ENCODE results near the gene C11orf68.
"Not testable (repeated sequence)": the region's sequence is repeated elsewhere in the genome, so short reads cannot be mapped to it uniquely, and the experiment has no call there.

Gene C11orf68

DNA sequence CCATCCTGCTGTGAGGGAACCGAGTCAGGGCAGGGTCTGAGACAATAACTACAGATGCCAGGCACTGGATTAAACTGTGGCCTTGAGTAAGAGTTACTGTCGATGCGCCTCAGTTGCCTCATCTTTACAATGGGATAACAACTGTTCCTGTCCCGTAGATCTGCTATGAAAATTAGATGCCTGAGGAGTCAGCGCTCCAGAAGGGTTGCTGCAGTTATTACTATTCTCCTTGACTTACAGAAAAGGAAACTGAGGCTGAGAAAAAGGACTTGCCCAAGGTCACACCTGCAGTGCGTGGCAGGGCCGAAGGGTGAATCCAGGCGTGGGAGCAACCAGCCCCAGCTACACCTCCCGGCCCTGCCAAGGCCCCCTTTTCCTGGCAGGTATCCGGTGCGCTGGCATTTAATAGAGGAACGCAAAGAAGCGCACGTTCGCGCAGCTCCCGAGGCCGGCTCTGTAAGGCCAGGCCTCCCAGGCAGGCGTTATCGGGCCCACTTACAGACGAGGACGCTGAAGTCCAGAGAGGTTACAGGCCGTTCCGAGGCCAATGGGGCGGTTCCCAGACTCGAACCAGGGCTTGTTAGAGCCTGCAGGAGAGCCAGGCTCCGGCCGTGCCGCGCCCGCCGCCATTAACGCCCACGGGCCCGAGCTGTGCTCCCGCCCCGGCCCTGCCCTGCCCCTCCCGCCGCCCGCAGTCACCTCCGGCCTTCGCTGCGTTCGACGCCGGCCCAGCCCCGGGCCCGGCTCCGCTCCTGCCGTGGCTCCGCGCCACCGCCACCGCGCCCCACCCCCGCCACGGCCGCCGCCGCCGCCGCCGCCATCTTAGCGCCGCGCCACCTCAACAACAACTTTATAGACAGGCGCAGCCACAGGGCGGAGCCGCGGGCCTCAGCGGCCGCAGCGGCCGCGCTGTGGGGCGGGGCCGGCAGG is at the start of gene C11orf68:
TSS of gene C11orf68 (minus strand) at position 852 of the 930 bp plus-strand sequence. CDS start at position 821, 31 bp downstream.
- no peak for DNase-seq

- no peak for DNase-seq
Measured at GRCh38 chr11:65967329-65967934, 48.6 kb upstream of the C11orf68 start.

GRCh38 chr11:65965986-65966762 is 47.3 kb upstream of the C11orf68 start:
- DNase-seq = no peak

DNA sequence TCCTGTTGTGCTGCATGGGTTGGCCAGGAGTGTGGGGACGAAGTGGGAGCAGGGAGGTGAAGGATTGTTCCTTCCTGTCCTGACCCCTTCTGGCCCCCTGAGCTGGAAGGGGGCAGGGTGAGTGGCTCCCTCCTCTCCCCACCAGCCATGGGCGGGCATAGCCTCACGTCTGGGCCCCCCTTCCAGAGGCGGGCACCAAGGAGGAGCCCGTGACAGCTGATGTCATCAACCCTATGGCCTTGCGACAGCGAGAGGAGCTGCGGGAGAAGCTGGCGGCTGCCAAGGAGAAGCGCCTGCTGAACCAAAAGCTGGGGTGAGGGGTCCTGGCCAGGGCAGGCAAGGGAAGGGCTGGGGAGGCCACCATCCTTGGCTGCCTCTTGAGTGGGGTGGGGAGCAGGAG is 46.0 kb upstream of the C11orf68 start:
- no peak for DNase-seq

GRCh38 chr11:65962141-65962564 is 43.3 kb upstream of the C11orf68 start:
- DNase-seq = no peak

DNA sequence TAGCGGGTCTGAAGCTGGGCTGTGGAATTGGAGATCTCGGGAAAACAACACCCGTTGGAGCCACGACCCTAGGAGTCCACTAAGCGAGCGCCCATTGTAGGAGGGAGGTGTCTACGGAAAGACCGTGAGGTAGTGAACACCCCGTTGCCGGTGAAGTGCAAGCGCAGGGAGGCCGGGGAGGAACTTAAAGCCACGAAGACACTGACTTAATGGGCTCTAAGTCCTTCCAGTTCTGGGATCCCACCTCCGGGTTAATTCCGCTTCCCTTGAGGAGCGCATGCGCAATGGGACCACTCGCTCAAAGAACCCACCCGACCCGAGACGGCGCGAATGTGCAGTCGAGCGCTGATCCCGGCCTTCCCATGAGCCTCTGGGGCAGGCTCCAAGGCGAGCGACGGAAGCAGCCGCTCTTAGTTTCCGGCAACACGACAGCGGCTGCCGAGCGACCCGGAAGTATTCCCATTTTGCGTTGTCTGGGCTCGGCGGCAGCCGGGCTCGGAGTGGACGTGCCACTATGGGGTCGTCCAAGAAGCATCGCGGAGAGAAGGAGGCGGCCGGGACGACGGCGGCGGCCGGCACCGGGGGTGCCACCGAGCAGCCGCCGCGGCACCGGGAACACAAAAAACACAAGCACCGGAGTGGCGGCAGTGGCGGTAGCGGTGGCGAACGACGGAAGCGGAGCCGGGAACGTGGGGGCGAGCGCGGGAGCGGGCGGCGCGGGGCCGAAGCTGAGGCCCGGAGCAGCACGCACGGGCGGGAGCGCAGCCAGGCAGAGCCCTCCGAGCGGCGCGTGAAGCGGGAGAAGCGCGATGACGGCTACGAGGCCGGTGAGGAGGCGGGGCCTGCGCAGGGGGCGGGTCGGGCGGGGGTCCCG is 42.6 kb upstream of the C11orf68 start, which contains the start of gene SART1:
TSS of gene SART1 (plus strand) at position 468 of the 874 bp plus-strand sequence. CDS start at position 515, 47 bp downstream.
- peak; percentile 97 for DNase-seq

GRCh38 chr11:65960824-65961266 is 42.0 kb upstream of the C11orf68 start:
- no peak for DNase-seq

DNA sequence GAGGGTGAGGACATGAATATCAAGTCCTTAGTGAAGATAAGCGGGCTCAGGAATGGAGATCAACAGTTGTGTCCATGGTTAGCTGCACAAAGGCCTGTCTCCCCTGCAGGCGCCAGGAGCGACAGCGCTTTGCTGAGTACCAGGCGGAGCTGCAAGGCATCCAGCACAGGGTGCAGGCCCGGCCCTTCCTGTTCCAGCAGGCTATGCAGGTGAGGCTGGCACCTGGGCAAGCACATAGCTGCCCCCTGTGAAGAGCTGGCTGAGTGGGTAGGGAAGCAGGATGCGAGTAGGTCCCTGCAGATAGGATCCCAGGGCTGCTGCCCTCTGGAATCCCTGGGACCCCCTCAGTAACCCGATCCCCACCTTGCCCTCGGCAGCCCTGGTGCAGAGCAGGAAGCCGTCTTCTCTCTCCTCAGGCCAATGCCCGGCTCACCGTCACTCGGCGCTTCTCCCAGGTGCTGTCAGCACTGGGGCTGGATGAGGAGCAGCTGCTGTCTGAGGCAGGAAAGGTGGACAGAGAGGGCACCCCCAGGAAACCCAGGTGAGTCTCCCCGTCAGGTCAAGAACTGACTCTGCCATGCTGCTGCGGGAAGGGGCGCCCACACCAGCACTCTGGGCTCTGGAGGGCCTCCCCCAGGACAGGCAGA is 40.0 kb upstream of the C11orf68 start:
- DNase-seq = no peak

- DNase-seq = no peak
Measured at GRCh38 chr11:65958291-65958690, 39.4 kb upstream of the C11orf68 start.

GRCh38 chr11:65954771-65955170 is 35.9 kb upstream of the C11orf68 start:
- DNase-seq = peak; percentile 37

GRCh38 chr11:65953471-65953870 is 34.6 kb upstream of the C11orf68 start:
- DNase-seq = no peak

DNA sequence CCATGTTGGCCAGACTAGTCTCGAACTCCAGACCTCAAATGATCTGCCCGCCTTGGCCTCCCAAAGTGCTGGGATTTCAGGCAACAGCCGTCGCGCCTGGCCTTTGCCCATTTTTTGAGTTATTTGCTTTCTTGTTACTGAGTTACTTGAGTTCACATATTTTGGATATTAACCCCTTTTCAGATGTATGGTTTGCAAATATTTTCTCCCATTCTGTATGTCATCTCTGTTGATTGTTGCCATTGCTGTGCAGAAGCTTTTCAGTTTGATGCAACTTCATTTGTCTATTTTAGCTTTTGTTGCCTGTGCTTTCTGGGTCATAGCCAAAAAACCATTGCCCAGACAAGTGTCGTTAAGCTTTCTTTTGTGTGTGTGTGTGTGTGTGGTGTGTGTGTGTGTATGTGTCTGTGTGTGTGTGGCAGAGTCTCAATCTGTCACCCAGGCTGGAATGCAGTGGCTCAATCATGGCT is 33.2 kb upstream of the C11orf68 start:
- DNase-seq = no peak

- not testable (repeated sequence) for DNase-seq
Measured at GRCh38 chr11:65951641-65952040, 32.8 kb upstream of the C11orf68 start.

- DNase-seq = not testable (repeated sequence)
Measured at GRCh38 chr11:65950711-65951110, 31.8 kb upstream of the C11orf68 start.

DNA sequence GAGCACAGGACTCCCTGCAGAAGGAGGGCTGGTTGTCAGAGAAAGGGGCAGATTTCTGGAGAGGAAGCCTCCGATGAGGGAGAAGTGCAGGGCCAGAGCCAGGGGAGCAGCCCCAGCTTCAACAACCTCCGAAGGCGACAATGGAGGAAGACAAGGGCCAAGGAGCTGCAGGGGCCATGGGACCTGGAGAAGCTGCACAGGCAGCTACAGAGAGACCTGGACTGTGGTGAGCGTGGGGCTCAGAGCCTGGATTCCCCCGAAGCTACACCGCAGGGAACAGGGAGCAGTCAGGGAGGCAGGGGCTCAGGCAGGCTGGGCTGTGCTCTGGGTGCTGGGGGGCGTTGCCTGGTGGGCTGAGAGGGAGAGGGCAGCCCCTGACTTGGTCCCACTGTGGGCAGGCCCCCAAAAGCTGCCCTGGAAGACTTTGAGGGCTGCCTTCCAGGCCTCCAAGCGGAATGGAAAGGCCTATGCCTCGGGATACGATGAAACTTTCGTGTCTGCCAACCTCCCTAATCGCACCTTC is 28.8 kb upstream of the C11orf68 start:
- no peak for DNase-seq

- no peak for DNase-seq
Measured at GRCh38 chr11:65947133-65947532, 28.3 kb upstream of the C11orf68 start.

GRCh38 chr11:65946655-65947054 is 27.8 kb upstream of the C11orf68 start:
- DNase-seq = no peak

DNA sequence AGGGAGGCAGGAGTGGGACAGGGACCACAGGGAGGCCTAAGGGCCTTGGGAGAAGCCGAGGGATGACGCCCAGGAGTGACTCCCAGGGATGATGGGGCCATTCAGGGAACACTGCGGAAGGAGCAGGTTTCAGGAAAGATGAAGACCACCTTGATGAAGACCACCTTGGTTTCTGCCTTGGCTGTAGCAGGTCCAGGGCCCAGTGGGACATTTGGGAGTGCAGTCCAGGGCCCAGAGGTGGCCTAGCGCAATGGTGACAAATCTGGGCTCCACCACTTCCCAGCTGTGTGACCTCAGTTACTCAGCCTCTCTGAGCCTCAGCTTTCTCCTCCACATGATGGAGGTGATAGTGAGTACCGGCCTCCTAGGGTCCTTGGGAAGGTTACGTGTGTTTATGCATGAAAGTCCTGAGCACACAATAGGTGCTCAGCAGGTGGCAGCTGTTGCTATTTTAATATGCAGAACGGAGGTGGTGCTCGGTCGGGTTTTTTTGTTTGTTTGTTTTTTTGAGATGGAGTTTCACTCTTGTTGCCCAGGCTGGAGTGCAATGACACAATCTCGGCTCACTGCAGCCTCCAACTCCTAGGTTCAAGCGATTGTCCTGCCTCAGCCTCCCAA is 27.2 kb upstream of the C11orf68 start:
- DNase-seq = no peak

DNA sequence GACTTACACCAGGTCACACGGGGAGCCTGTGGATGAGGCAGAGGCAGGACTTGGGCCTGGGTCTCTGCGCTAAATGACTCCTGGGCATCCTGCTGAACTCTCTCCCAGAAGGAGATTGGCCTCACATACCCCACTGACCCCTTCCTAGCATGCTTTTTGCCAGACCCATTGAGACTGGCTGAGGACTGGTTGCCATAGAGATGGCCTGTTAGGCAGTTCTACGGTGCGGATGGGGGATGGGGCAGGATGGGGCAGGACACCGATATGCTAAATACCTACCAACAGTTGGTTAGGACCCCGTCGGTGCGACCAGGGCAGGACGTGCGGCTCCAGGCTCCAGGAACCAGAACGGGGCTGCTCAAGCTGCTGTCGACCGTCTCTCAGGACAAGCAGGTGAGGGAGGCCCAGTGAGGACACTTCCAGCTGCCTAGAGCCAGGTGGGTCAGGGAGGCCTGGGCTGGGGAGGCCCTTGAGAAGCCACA is 26.6 kb upstream of the C11orf68 start, which contains the start of gene TSGA10IP:
TSS of gene TSGA10IP (plus strand) at position 51 of the 482 bp plus-strand sequence. CDS start at position 247, 196 bp downstream.
- DNase-seq = no peak

DNA sequence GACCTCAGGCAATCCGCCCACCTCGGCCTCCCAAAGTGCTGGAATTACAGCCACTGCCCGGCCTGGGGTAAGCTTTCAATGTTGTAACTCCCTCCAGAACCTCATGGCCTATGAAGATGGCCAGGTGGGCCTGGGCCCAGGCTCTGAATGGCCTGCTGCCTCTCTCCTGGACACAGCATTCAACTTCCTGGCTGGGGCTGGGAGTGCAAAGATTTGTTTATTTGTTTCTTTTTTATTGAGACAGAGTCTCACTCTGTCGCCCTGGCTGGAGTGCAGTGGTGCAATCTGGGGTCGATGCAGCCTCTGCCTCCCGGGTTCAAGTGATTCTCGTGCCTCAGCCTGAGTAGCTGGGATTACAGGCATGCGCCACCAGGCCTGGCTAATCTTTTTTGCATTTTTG is 25.9 kb upstream of the C11orf68 start:
- no peak for DNase-seq

Measured in NCI-H526 treated with DMSO at 0.1 percent for 48 hours (cell line).